OCI-LY1 (cell line): ENCODE measurements around the gene PILRA.
A peak's percentile ranks its signal among the peaks of the same experiment; 100 is the strongest.

Source experiments
- H2AFZ ChIP-seq: fragments of 200-600 bp; sonication (generic), shearing (Covaris generic); 2 replicates; pipeline ENCODE4 v1.6.0; 2014; ENCODE audit warnings: antibody characterized with exemption, mild to moderate bottlenecking, low read length
- H3F3A ChIP-seq: fragments of 200-600 bp; sonication (generic), shearing (Covaris generic); 2 replicates; pipeline ENCODE4 v1.6.0; 2014; ENCODE audit warnings: mild to moderate bottlenecking, antibody characterized with exemption, low read length, moderate library complexity; ENCODE audit not compliant: insufficient read depth
- H3K27ac ChIP-seq: fragments of 200-600 bp; sonication (generic); 2 replicates; pipeline ENCODE4 v1.5.1; 2014; ENCODE audit warnings: low read length, mixed run types, mild to moderate bottlenecking, low read depth; ENCODE audit not compliant: poor library complexity, severe bottlenecking
- H3K27me3 ChIP-seq: fragments of 200-600 bp; sonication (generic); 2 replicates; pipeline ENCODE4 v1.6.0; 2014; ENCODE audit warnings: antibody characterized with exemption, mild to moderate bottlenecking, low read length, moderate library complexity; ENCODE audit not compliant: insufficient read depth
- H3K36me3 ChIP-seq: fragments of 200-600 bp; sonication (generic); 2 replicates; pipeline ENCODE4 v1.6.1; 2014; ENCODE audit warnings: mild to moderate bottlenecking, antibody characterized with exemption, low read length, moderate library complexity, mixed read lengths; ENCODE audit not compliant: insufficient read depth
- H3K4me1 ChIP-seq: fragments of 200-600 bp; sonication (generic); 2 replicates; pipeline ENCODE4 v1.5.1; 2014; ENCODE audit warnings: mild to moderate bottlenecking, low read length, moderate library complexity; ENCODE audit not compliant: insufficient read depth, severe bottlenecking
- H3K4me2 ChIP-seq: fragments of 200-600 bp; sonication (generic), shearing (Covaris generic); 2 replicates; pipeline ENCODE4 v1.6.1; 2014; ENCODE audit warnings: low read length
- H3K4me3 ChIP-seq: fragments of 200-600 bp; sonication (generic); 2 replicates; pipeline ENCODE4 v1.5.1; 2014; ENCODE audit warnings: low read length, low read depth, mild to moderate bottlenecking, mixed read lengths; ENCODE audit not compliant: poor library complexity, severe bottlenecking
- H3K79me2 ChIP-seq: fragments of 200-600 bp; shearing (Covaris generic); 2 replicates; pipeline ENCODE4 v1.6.1; 2016; ENCODE audit warnings: mixed run types, low read length, mixed read lengths; ENCODE audit not compliant: insufficient read depth
- H3K9ac ChIP-seq: fragments of 200-600 bp; sonication (generic), shearing (Covaris generic); 2 replicates; pipeline ENCODE4 v1.6.1; 2014; ENCODE audit warnings: mild to moderate bottlenecking, low read length, mixed read lengths
- H3K9me2 ChIP-seq: fragments of 200-600 bp; sonication (generic), shearing (Covaris generic); 2 replicates; pipeline ENCODE4 v1.6.1; 2014; ENCODE audit warnings: low read depth, mild to moderate bottlenecking, low read length, mixed read lengths
- H3K9me3 ChIP-seq: fragments of 200-600 bp; shearing (Covaris generic); 2 replicates; pipeline ENCODE4 v1.6.1; 2014; ENCODE audit warnings: low read length, mixed read lengths
- H4K20me1 ChIP-seq: fragments of 200-600 bp; sonication (generic), shearing (Covaris generic); 2 replicates; pipeline ENCODE4 v1.6.0; 2016; ENCODE audit warnings: mild to moderate bottlenecking, low read length; ENCODE audit not compliant: insufficient read depth
- EZH2 ChIP-seq: fragments of 200-600 bp; sonication (generic), shearing (Covaris generic); IDR thresholded peaks from 2 replicates; pipeline ENCODE4 v1.8.0; 2017; ENCODE audit warnings: borderline replicate concordance, mixed run types, mild to moderate bottlenecking, antibody characterized with exemption, low read length, moderate library complexity, mixed read lengths
- TF ChIP-seq, protein P1 (sequence below): fragments of 200-600 bp; sonication (generic), shearing (Covaris generic); IDR thresholded peaks from 2 replicates; pipeline ENCODE4 v1.5.1; 2017; ENCODE audit warnings: mild to moderate bottlenecking, antibody characterized with exemption, low read length, moderate library complexity, mixed read lengths

The PILRA gene

GRCh38 chr7:100407285-100408180, 34.2 kb downstream of the PILRA start:
- Histone ChIP-seq H4K20me1 (no peaks in the 10 kb centered on the region), H3K36me3 (no peaks in the 10 kb centered on the region), H3K27ac (no peak overlapping the region), H3K27me3 (peaks cover 6% of the 10 kb centered on the region; the same call in 1 of the 2 replicates), H3K9me2 (no peaks in the 10 kb centered on the region), H2AFZ (no peak overlapping the region), H3K4me2 (no peak overlapping the region), H3K4me1 (peaks cover 6% of the 10 kb centered on the region), H3K79me2 (no peaks in the 10 kb centered on the region), H3K9ac (no peak overlapping the region), H3K4me3 (no peak overlapping the region), H3K9me3 (no peaks in the 10 kb centered on the region), H3F3A (no peaks in the 10 kb centered on the region)
- TF ChIP-seq, protein P1, sequence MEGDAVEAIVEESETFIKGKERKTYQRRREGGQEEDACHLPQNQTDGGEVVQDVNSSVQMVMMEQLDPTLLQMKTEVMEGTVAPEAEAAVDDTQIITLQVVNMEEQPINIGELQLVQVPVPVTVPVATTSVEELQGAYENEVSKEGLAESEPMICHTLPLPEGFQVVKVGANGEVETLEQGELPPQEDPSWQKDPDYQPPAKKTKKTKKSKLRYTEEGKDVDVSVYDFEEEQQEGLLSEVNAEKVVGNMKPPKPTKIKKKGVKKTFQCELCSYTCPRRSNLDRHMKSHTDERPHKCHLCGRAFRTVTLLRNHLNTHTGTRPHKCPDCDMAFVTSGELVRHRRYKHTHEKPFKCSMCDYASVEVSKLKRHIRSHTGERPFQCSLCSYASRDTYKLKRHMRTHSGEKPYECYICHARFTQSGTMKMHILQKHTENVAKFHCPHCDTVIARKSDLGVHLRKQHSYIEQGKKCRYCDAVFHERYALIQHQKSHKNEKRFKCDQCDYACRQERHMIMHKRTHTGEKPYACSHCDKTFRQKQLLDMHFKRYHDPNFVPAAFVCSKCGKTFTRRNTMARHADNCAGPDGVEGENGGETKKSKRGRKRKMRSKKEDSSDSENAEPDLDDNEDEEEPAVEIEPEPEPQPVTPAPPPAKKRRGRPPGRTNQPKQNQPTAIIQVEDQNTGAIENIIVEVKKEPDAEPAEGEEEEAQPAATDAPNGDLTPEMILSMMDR, result peak; percentile 80
- no peak for TF ChIP-seq EZH2

- Histone ChIP-seq H3K4me2 (no peak overlapping the region), H2AFZ (no peak overlapping the region), H4K20me1 (no peaks in the 10 kb centered on the region), H3K4me3 (no peak overlapping the region), H3K36me3 (no peaks in the 10 kb centered on the region), H3K9me2 (no peaks in the 10 kb centered on the region), H3K27me3 (peaks cover 6% of the 10 kb centered on the region; the same call in 1 of the 2 replicates), H3K4me1 (peaks cover 6% of the 10 kb centered on the region), H3K79me2 (no peaks in the 10 kb centered on the region), H3F3A (no peaks in the 10 kb centered on the region), H3K27ac (no peak overlapping the region), H3K9me3 (no peaks in the 10 kb centered on the region), H3K9ac (no peak overlapping the region)
- no peak for TF ChIP-seq EZH2
- TF ChIP-seq, protein P1, result no peak
These were observed 37.8 kb downstream of the PILRA start for GRCh38 chr7:100411101-100411500.

- no peak overlapping the region for H3K27ac ChIP-seq
- peaks cover 5% of the 10 kb centered on the region; the same call in 1 of the 2 replicates for H3K27me3 ChIP-seq
- H4K20me1 ChIP-seq, result no peaks in the 10 kb centered on the region
- no peaks in the 10 kb centered on the region for H3K9me2 ChIP-seq
- no peaks in the 10 kb centered on the region for H3K4me1 ChIP-seq
- H3K36me3 ChIP-seq, result no peaks in the 10 kb centered on the region
- no peak overlapping the region for H3K9ac ChIP-seq
- no peaks in the 10 kb centered on the region for H3F3A ChIP-seq
- H3K9me3 ChIP-seq, result no peaks in the 10 kb centered on the region
- H2AFZ ChIP-seq, result no peak overlapping the region
- H3K4me3 ChIP-seq, result no peak overlapping the region
- no peaks in the 10 kb centered on the region for H3K79me2 ChIP-seq
- no peak overlapping the region for H3K4me2 ChIP-seq
- TF ChIP-seq, protein P1, result no peak
- no peak for TF ChIP-seq EZH2
These were observed 40.1 kb downstream of the PILRA start for GRCh38 chr7:100413346-100413745.
